HG03558 (cell line): ENCODE data around the gene HJV.
A peak's percentile ranks its signal among the peaks of the same experiment; 100 is the strongest.

Experiments
- ATAC-seq: cut with Tn5 transposase; IDR thresholded peaks from one replicate; pipeline ENCODE4 v1.9.1; 2021; ENCODE audit warnings: moderate number of reproducible peaks; ENCODE audit not compliant: unreplicated experiment; ENCODE audit errors: extremely low read depth

HJV gene

GRCh38 chr1:146022403-146023127 lies 1.0 kb upstream of the HJV start:
- ATAC-seq: no peak

DNA sequence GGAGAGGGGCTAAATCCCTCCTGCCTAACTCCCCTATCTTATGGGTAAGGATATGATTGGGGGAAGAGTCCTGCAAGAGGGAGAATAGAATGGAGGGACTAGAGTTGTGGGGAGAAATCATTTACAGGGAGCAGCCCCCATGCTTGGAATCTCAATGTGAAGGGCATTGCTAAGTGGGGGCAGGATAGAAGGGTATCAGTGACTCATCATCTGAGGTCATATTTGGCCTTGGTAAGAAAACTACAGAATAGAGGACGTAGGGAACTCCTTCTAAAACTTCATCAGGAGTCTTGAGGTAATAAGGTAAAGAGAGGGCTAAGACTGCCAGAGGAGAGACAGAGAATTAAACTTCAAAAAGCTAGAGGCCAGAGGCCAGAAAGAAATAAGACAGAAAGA lies 487 bp downstream of the HJV start:
- ATAC-seq: no peak

DNA sequence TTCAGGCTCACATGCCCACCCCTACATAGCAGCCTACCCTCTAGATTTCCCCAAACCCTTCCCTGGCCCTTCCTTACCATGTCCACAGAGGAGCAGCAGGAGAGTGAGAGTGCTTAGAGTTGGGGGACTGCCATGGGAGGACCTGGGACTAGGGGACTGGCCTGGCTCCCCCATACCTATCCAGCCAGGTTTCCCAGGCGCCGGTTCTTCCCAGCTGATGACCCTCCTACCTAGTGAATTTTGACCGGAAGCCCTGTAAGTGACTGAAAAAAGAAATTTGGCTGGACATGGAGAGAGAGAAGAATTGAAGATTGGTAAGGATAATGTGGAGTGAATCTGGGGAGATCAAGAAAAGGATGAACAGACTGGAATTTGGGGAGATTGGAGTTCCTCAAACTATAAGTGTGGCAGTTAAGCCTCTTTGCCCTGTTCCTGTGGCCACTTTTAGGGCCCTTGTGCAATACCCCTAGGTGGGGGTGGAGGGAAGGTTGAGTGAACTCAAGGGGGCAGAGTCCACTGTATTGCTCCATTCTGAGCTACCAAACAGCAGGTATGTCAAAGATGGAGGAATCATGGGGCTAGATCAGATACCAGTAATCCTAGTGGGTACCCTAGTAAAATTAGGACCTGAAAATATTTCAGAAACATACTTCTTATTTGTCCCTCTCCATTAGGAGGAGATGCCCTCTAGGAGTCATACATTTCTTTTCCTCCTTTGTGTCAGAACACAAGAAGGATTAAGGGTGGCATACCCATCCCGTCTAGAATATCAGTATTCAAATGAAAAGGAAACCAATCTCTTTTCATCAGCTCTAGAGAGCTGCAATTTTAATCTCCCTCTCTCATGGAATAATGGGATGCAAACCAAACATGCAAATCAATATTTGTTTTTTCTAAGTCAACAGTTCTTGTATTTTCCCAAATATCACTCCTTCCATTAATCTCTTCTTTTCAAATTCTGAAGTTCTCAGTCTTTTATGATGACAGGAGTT lies 1.2 kb downstream of the HJV start:
- ATAC-seq: no peak

DNA sequence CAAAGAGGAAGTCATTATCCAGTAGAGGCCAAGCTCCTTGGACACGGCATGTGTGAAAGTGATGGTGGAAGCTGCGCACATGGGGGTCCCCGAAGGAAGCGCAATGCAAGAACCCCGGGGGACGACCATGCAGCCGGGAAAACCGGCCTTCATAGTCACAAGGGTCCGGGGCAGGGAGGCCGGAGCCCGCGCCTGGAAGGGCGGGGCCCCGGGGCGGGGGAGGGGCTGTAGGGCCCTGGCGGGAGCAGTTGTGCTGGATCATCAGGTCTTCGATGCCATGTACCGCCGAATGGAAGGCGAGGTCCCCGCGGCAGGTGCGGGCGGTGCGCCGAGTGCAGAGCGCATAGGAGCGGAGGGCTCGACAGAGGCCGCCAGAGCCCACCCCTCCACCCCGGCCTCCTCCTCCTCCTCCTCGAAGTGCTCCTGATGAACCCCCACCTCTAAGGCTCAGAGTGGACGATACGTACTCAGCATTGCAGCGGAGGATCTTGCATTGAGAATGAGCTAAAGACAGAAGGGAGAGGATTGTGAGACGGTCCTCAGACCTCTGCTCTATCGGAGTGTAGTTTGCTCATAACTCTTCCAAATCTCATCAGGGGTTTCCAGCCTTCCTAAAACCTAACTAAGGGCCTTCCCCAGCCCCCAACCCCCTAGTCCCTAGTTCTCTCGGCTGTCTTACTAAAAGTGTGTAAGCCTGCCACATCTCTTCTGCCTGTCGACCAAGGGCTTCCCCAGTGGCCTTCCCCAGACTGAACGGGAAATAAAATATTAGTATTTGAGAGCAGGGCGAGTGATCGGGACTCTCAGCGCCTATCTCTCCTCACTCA lies 2.1 kb downstream of the HJV start:
- ATAC-seq: no peak

GRCh38 chr1:146016891-146017290 lies 4.6 kb downstream of the HJV start:
- ATAC-seq: no peak

DNA sequence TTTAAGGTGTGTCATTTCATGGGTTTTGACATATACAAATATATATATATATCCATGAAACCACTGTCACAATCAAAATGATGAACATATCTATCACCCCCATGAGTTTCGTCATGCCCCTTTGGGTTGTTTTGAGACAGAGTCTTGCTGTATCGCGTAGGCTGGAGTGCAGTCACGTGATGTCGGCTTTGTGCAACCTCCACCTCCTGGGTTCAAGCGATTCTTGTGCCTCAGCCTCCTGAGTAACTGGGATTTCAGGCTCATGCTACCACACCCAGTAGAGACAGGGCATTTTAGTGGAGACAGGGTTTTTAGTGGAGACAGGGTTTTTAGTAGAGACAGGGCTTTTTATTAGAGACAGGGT lies 8.0 kb downstream of the HJV start:
- no peak for ATAC-seq

GRCh38 chr1:146012703-146013558 lies 8.6 kb downstream of the HJV start:
- ATAC-seq: no peak

- ATAC-seq: no peak
These were observed 11.3 kb downstream of the HJV start for GRCh38 chr1:146010126-146010738.

GRCh38 chr1:146007489-146008133 lies 13.9 kb downstream of the HJV start:
- no peak for ATAC-seq

DNA sequence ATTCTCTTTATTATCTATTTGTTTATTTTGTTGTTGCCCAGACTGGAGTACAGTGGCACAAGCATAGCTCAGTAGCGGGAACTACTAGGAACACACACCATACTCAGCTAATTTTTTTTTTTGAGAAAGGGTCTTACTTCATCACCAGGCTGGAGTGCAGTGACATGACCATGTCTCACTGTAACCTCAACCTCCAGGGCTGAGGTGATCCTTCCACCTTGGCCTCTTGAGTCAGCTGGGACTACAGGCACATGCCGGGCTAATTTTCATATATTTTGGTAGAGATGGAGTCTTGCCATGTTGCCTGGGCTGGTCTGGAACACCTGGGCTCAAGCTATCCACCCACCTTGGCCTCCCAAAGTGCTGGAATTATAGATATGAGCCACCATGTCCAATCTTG lies 19.8 kb downstream of the HJV start:
- no peak for ATAC-seq

DNA sequence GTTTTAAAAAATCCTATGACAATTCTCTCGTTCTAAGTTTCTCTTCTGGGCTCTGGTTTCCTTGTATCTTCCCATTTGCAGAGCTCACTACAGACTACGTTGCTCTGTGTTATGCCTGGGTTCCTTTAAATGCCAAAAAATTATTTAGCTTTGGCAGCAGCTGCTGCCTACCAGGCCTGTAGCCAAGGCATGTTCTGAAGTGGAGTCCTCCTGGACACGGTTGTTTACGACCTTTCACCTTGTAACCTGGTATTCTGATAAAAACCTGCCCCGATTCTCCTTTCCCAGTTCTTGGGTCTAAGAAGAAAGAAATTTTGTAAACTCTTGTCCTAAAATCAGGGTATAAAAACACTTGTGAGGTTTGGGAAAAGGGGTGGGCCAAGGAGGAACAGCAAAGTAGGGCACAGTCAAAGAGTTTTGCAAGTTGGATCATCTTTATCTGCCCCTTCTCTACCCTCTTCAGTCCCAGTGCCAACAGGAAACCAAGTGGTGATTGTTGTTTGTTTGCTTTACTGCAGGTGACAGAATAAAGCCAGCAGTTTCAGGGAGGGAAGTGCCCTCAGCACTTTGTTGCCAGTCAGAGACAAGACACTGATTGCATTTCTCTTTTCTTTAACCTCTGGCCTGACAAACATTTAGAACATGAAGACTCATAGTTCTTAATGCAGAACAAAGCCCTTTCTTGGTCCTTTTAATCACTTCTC lies 22.1 kb downstream of the HJV start:
- ATAC-seq: no peak

DNA sequence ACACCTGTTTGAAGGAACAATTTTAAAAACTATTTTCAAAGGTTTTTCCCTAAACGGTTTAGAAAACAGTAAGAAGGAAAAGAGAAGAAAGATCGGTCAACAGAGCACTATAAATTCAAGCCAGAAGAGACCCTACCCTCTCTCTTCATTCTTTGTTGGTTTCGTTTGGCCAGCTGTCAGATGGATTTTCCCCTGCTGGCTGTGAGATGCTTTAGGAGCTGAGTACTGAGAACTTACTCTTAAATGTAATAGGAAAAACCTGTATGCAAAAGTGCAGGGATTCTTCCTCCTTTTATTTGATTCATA lies 23.9 kb downstream of the HJV start:
- ATAC-seq: no peak

- ATAC-seq: no peak
These were observed 24.4 kb downstream of the HJV start for GRCh38 chr1:145997016-145997717.

- ATAC-seq: peak; percentile 77
These were observed 25.0 kb downstream of the HJV start, which contains the start of gene TXNIP for GRCh38 chr1:145996433-145997015. Gene TXNIP (minus strand): TSS chr1:145996579. CDS start chr1:145996266, 313 bp downstream.

- no peak for ATAC-seq
These were observed 25.5 kb downstream of the HJV start for GRCh38 chr1:145995964-145996432.

- no peak for ATAC-seq
These were observed 26.2 kb downstream of the HJV start for GRCh38 chr1:145995148-145995881.
